HG02973 (cell line): ENCODE results near the gene FANCE.

Source experiments
- ATAC-seq: cut with Tn5 transposase; IDR thresholded peaks from one replicate; pipeline ENCODE4 v1.9.1; 2021; ENCODE audit warnings: moderate library complexity; ENCODE audit not compliant: unreplicated experiment

The FANCE gene

GRCh38 chr6:35483490-35483889 lies 31.4 kb downstream of the FANCE start:
- ATAC-seq, result no peak

GRCh38 chr6:35483893-35484645 lies 31.9 kb downstream of the FANCE start:
- no peak for ATAC-seq

DNA sequence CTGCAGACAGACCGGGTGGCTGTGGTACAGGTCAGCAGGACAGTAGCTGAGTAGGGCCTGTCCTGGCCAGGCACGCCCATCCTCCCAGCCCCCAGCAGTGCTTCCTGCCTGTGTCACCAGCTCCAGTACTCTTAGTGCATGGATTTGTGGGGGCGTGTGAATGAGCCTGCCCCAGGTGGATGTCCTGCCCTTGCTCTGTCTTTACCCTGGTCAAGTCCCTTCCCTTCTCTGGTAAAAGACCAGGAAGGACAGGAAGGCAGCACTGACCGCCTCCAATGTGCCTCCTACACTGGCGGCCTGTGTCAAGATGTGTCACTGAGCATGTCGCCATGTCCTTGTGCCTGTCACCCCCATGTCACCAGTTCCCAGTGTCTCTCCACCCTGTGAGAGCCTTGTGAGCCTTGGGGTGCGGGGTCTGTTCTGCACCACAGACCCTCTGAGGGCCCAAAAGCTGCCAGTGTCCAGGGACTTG lies 32.8 kb downstream of the FANCE start:
- ATAC-seq, result no peak

DNA sequence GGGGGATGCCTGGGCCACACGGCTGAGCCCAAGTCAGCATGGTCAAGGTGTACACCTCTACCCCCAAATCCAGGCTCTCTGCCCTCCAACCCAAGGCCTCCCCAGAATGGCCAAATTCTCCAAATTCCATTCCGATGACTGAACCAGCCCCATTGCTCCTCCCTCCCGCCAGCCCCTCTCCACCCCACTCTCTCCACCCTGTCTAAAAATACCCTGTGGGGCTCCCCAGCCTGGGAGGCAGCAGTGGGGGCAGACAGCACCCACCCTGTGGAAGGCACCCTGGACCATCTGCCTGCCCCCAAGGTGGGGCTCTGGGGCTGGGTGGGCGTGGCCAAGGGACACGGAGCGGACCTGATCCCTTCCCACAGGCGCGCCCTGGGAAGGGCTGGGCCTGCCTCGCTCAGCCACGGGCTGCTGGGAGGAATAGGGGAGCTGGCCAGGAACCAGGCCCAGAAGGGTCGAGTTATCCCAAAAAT lies 33.3 kb downstream of the FANCE start:
- no peak for ATAC-seq

GRCh38 chr6:35486005-35486925 lies 34.1 kb downstream of the FANCE start:
- no peak for ATAC-seq

- no peak for ATAC-seq
Observed at GRCh38 chr6:35487658-35488516, 35.7 kb downstream of the FANCE start.

DNA sequence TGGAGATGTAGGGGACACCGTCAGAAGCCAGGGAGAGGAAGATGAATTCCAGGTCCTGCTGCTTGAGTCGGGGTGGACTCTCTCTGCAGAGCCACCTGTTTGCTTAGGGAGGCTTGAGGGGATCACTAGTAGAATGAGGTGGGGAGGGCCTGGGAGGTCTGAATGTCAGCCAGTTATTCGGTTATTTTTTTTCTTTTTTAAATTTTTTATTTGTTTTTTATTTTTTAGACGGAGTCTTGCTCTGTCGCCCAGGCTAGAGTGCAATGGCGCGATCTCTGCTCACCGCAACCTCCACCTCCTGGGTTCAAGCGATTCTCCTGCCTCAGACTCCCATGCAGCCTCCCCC lies 36.4 kb downstream of the FANCE start:
- no peak for ATAC-seq

DNA sequence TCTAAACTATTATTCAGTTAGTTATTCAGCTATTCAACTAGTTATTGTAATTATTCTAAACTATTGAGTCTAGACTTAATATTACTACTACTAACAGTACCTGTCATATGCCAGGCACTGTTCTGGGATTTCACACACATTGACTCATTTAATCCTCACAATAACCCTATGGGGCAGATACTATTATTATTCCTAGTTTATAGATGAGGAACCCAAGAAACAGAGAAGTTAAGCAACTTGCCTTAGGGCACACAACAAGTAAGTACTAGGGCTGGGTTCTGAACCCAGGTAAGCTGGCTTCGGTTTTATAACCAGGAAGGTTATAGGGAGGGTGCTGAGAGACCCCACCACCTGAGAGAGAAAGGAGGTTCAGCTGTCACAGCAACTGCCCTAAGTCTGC lies 36.9 kb downstream of the FANCE start:
- ATAC-seq, result no peak

DNA sequence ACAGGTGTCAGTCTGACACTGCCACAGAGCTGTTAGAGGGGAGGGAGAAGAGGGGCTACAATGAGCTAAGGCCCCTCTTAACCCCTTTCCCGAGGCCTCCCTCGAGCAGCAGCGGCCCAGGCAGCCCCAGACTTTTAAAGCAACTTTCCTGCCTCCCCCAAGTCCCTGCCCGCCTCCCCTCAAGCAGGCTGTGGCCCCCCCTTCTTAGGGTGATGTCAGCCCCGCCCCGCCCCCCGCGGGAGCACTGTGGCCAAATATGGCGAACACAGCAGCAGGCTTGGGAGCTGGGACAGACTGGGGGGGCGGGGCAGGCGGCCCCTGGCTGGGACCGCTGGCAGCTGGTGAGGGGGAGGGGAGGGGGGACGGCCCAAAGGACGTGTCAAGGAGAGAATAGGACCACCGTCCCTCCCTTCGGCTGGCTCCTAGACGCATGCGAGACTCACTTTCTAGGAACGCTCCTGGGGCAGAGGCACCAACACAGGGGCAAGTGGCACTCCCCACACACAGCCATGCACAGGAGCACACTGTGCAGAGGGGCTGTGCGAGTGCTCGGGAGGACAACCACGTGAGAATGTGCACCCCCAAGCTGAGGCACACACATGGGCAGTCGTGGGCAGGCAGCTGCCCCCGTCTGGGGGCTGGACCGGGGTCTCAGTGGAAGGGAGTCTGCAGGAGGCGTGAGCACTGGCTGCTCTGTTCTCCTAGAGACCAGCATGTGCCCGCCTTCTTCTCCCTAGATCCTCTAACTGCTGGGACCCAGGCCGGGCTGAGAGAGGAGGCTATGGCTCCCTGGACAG lies 38.1 kb downstream of the FANCE start:
- no peak for ATAC-seq

DNA sequence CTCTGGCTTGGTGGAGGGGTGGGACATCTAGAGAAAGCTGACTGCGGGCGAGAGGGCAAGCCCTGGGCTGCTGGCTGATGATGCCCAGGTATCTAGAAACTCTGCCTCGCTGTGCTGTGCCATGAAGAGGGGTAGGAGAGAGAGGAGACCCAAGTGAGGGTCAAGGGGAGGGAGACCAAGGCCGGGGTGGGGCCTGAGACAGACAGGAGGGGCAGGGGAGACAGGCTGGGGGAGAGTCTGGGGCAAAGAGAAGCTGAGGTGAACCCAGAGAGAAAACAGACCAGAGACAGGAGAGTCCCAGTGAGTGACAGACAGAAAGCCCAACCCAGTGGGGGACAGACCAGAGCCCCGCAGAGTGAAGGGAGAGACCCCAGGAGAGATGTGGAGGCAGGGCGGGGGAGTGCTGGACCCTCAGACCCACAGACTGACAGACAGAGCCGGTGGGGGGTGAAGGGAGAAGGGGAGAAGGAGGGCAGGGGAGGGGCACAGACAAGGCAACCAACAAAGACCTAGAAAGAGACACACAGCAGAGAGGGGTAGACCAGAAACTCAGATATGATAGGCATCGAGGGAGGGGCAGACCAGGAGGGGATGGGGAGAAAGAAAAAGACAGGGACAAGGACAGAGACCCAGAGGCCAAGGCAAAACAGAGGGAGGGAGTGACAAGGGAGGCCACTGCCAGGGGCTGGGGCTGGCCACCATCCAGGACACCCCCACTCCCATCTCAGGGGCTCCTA lies 38.9 kb downstream of the FANCE start:
- ATAC-seq, result no peak

- no peak for ATAC-seq
Observed at GRCh38 chr6:35491558-35492257, 39.6 kb downstream of the FANCE start.

DNA sequence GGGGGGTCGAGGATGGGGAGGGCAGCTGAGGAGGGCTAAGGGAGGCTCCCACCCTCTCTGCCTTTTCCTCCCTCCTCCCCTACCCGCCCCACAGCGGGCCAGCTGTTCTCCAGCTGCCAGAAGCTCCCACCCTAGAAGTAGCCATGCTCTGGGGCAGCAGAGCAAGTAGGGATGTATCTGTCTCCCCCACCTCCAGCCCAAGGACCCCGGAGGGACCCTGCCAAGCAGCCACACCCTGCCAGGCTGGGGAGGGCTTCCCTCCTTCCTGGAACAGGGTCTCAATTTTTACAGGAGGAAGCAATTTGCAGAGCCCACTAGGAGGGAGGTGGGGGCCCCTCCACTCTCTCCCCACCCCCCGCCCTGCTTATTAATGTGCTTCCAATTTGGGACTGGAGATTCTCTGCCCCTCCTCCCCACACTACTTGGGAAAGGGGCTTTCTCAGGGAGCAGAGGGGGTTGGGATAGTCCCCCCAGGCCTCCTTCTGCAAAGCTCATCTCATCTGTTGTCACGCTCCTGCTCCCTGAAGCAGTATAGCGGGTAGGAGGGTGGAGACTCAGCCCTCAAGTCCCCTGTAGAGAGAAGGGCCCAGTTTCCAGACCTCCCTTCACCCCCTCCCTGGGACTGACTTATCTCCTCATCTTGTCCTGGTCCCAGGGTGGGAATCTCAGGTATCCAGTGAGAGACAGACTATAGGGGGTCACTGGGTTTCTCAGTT lies 40.3 kb downstream of the FANCE start:
- ATAC-seq, result no peak

DNA sequence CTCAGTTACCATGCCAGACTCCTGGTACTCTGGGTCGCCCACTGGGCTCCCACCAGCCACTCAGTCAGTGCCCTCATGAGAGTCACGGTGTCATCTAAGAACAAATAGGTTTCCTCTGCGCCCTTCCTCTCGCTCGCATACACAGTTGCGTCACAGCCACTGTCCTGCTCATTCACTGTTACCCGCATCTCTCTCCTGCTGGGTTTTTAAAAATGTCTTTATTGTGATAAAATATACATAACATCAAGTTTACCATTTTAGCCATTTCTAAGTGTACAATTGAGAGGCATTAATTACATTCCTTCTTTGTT lies 40.8 kb downstream of the FANCE start:
- ATAC-seq, result no peak

GRCh38 chr6:35493307-35493983 lies 41.3 kb downstream of the FANCE start:
- ATAC-seq, result no peak

GRCh38 chr6:35494161-35494563 lies 42.0 kb downstream of the FANCE start:
- ATAC-seq, result no peak

DNA sequence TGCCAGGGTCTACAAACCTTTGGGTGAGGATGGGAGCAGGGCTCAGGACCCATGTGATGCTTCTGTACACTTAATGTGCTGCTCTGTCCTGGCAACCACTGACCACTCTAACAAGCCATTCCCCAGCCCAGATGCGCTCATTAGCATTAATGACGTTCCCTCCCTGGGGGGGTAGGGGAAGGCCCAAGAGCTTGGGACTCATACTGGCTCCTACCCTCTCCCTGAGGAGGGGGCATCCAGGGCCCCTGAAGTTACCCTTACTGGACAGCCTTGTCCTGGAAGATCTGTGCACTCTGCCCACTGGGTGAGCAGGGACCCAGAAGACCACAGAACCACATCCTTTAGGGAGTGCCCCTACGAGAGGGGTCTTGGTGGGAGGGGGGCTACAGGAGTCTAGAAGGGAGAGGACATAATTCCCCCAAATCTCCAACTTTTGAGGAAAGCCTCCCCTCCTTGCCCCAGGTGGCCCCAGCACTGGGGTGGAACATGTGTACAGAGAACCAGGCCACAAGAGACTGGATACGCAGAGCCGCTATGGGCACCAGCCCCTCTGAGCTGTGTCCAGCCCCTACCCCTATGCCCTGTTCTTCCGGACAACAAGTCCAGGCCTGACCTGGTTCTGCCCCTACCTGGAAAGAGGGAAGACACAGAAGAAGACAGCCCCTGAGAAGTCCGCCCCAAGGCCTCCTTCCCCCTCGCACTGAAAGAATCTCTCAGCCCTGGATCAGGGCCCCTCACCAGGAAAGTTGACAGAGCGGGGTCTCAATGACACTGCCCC lies 43.3 kb downstream of the FANCE start:
- ATAC-seq, result no peak
